Astrocyte of the hippocampus (primary cell): Measurements from ENCODE around the gene LRRTM3.

Experiments
- DNase-seq: peaks from one replicate; pipeline ENCODE4 v3.0.0; 2011; ENCODE audit warnings: low read depth, low spot score

LRRTM3 gene

GRCh38 chr10:67119651-67120050 lies 193.8 kb downstream of the LRRTM3 start:
- DNase-seq, result no peak

GRCh38 chr10:67127441-67127840 lies 201.6 kb downstream of the LRRTM3 start:
- DNase-seq, result no peak

DNA sequence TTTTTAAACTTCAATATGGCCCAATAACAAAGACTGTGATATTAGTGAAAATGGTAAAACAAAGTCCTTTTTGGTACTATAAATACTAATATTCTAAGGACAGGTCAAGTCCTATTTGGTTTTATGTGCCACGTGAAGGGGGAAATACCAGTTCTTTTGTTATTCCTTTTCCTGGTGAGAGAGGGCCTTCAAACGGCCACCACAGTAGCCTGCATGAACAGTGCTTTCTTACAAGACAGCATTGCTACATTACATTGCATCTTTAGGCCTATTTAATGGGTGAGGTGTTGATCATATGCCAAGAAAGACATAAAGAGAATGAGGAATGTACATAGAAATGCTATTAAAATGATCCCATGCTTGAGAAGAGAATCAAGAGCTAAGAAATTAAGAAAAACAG lies 214.8 kb downstream of the LRRTM3 start:
- DNase-seq, result no peak

DNA sequence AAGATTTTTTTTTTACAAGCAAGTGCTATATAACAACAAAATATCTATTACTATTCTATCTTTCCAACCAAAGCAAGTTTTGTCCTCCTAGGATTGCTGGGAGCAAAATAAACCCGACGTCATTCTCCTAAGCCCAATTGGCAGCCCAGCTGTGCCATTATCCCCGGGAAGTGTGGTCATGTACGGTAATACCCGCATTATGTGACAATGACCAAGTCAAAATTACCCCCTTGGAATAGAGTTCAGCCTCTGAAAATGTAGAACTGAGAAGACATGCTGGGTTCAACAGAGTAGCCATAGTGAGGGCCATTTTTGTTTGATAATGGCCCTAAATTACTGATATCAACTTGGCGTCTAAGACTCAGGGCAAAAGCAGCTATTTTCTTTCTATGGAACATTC lies 215.5 kb downstream of the LRRTM3 start:
- no peak for DNase-seq

DNA sequence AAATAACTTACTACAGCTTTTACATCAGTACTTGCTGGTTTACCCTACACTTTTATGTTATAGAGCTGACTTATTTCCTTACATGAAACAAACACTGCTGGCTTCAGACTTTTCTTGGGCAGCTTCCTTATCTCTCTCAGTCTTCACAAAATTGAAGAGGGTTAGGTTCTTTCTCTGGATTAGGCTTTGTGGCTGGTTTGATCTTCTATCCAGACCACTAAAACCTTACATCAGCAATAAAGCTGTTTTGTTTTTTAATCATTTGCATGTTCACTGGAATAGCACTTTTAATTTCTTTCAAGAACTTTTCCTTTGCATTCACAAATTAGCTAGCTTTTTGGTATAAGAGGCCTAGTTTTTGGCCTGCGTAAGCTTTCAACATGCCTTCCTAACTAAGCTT lies 218.7 kb downstream of the LRRTM3 start:
- no peak for DNase-seq
